D721Med (cell line): ENCODE measurements around the gene BCAR1.

ENCODE experiments used
- DNase-seq: peaks from one replicate; pipeline ENCODE4 v3.0.0; 2011; ENCODE audit warnings: low spot score; ENCODE audit not compliant: insufficient read length
- FAIRE-seq: peaks from 2 replicates; lab custom pipeline; 2011; peaks lifted over from hg19 to GRCh38; lab: Jason Lieb, UNC
- CTCF ChIP-seq: IDR thresholded peaks from 2 replicates; pipeline ENCODE4 v1.5.1; 2012; ENCODE audit warnings: mild to moderate bottlenecking, control low read depth; ENCODE audit not compliant: insufficient read depth; ENCODE audit errors: missing control alignments

Gene BCAR1

GRCh38 chr16:75258807-75259141 is 7.3 kb upstream of the BCAR1 start:
- DNase-seq (no peak), FAIRE-seq (no peak)
- no peak for TF ChIP-seq CTCF

- no peak for TF ChIP-seq CTCF
- DNase-seq (no peak), FAIRE-seq (no peak)
Observed at GRCh38 chr16:75257886-75258806, 6.7 kb upstream of the BCAR1 start.

GRCh38 chr16:75256696-75257343 is 5.4 kb upstream of the BCAR1 start:
- peak; percentile 79 for DNase-seq
- TF ChIP-seq CTCF = no peak
- no peak for FAIRE-seq

GRCh38 chr16:75256059-75256571 is 4.7 kb upstream of the BCAR1 start:
- FAIRE-seq (no peak), DNase-seq (no peak)
- TF ChIP-seq CTCF = no peak

- DNase-seq (no peak), FAIRE-seq (no peak)
- TF ChIP-seq CTCF = no peak
Observed at GRCh38 chr16:75254359-75254837, 3.0 kb upstream of the BCAR1 start.

GRCh38 chr16:75252946-75253911 is 1.8 kb upstream of the BCAR1 start:
- FAIRE-seq (no peak), DNase-seq (no peak)
- TF ChIP-seq CTCF = no peak
